KMS-11 (cell line): ENCODE measurements around the gene GRK5.

ENCODE experiments used
- H2AFZ ChIP-seq: fragments of 200-600 bp; sonication (generic); 2 replicates; pipeline ENCODE4 v1.6.1; 2016; ENCODE audit warnings: antibody characterized with exemption, mixed run types, low read depth
- H3K27ac ChIP-seq: fragments of 200-600 bp; sonication (generic); 2 replicates; pipeline ENCODE4 v1.6.1; 2016; ENCODE audit warnings: mild to moderate bottlenecking, mixed run types
- H3K27me3 ChIP-seq: fragments of 200-600 bp; sonication (generic); 2 replicates; pipeline ENCODE4 v1.6.1; 2017; ENCODE audit warnings: mild to moderate bottlenecking, low read depth, mixed run types, moderate library complexity; ENCODE audit not compliant: insufficient read depth
- H3K36me3 ChIP-seq: fragments of 200-600 bp; sonication (generic); 2 replicates; pipeline ENCODE4 v1.6.1; 2017; ENCODE audit warnings: mild to moderate bottlenecking, mixed run types; ENCODE audit not compliant: insufficient read depth
- H3K4me1 ChIP-seq: fragments of 200-600 bp; sonication (generic); 2 replicates; pipeline ENCODE4 v1.6.1; 2016; ENCODE audit warnings: mild to moderate bottlenecking, low read depth, mixed run types; ENCODE audit not compliant: poor library complexity, severe bottlenecking
- H3K4me2 ChIP-seq: fragments of 200-600 bp; sonication (generic); 2 replicates; pipeline ENCODE4 v1.7.0; 2016; ENCODE audit warnings: mild to moderate bottlenecking, mixed run types
- H3K4me3 ChIP-seq: fragments of 200-600 bp; sonication (generic); IDR thresholded peaks from 2 replicates; pipeline ENCODE4 v1.6.1; 2017; ENCODE audit warnings: low read depth, low read length, mixed read lengths; ENCODE audit not compliant: insufficient read depth
- H3K79me2 ChIP-seq: fragments of 200-600 bp; sonication (generic); 2 replicates; pipeline ENCODE4 v1.6.1; 2016; ENCODE audit warnings: low read depth, mixed run types; ENCODE audit not compliant: insufficient read depth
- H3K9ac ChIP-seq: fragments of 200-600 bp; sonication (generic); 2 replicates; pipeline ENCODE4 v1.6.1; 2016; ENCODE audit warnings: mild to moderate bottlenecking, mixed run types
- H4K20me1 ChIP-seq: fragments of 200-600 bp; sonication (generic); 2 replicates; pipeline ENCODE4 v1.6.1; 2016; ENCODE audit warnings: mild to moderate bottlenecking, mixed run types; ENCODE audit not compliant: insufficient read depth
- TF ChIP-seq, protein P1 (sequence below): fragments of 200-600 bp; sonication (generic); conservative IDR thresholded peaks from 2 replicates; pipeline ENCODE4 v1.6.1; 2017; ENCODE audit warnings: low read depth, mild to moderate bottlenecking, antibody characterized with exemption, low read length, moderate library complexity, mixed read lengths

GRK5 gene

DNA sequence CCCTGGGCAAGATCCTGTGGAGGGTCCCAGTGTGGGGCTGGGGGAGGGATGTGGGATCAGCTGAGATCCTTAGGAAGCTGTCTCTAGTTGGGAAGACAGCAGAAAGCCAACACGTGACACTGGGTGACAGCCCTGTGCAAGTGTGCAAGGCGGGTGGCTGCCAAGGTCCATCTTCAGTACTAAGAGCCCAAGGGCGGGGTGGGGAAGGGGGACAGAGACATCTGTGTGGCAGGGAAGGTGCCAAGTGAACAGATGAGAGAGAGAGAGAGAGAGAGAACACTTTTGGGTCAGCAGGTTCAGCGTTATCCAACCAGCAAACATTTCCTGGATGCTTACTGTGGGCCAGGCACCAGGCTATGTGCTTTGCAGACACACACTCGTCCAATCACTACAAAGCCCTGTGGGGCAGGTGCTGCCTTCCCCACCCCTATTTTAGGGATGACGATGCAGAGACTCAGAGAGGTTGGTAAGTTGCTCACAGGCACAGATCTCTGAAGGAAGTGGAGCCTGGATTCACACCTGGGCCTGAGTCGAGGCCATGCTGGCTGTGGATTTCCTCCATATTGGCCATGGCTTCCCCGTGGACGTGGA lies 135.7 kb downstream of the GRK5 start:
- H3K27ac ChIP-seq: no peak overlapping the region
- H3K4me3 ChIP-seq: no peak overlapping the region
- H4K20me1 ChIP-seq: no peaks in the 10 kb centered on the region
- H3K9ac ChIP-seq: no peak overlapping the region
- H3K36me3 ChIP-seq: no peaks in the 10 kb centered on the region
- H3K4me1 ChIP-seq: no peaks in the 10 kb centered on the region
- H3K79me2 ChIP-seq: no peaks in the 10 kb centered on the region
- no peaks in the 10 kb centered on the region for H3K27me3 ChIP-seq
- TF ChIP-seq, protein P1, sequence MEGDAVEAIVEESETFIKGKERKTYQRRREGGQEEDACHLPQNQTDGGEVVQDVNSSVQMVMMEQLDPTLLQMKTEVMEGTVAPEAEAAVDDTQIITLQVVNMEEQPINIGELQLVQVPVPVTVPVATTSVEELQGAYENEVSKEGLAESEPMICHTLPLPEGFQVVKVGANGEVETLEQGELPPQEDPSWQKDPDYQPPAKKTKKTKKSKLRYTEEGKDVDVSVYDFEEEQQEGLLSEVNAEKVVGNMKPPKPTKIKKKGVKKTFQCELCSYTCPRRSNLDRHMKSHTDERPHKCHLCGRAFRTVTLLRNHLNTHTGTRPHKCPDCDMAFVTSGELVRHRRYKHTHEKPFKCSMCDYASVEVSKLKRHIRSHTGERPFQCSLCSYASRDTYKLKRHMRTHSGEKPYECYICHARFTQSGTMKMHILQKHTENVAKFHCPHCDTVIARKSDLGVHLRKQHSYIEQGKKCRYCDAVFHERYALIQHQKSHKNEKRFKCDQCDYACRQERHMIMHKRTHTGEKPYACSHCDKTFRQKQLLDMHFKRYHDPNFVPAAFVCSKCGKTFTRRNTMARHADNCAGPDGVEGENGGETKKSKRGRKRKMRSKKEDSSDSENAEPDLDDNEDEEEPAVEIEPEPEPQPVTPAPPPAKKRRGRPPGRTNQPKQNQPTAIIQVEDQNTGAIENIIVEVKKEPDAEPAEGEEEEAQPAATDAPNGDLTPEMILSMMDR: no peak
- H2AFZ ChIP-seq: no peak overlapping the region
- no peak overlapping the region for H3K4me2 ChIP-seq

DNA sequence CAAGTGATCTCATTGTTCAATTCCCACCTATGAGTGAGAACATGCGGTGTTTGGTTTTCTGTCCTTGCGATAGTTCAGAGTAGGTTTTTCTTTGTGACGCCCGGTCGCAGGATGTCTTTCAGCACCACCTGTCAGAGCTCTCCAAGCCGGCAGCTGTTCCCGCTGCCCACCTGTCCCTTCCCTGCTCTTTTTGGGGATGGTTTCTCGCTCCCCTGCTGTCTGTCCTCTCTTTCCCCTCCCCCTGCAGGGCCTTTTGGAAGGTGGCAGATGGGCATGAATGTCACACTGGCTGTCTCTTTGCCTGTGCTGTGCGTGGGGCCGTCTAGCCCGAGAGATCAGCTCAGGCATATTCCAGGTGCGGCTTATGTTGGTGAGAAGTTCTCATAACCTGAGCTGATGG lies 137.0 kb downstream of the GRK5 start:
- H3K79me2 ChIP-seq: no peaks in the 10 kb centered on the region
- TF ChIP-seq, protein P1: no peak
- H3K4me1 ChIP-seq: no peaks in the 10 kb centered on the region
- no peaks in the 10 kb centered on the region for H3K36me3 ChIP-seq
- no peak overlapping the region for H3K4me2 ChIP-seq
- H3K27ac ChIP-seq: no peak overlapping the region
- no peaks in the 10 kb centered on the region for H4K20me1 ChIP-seq
- no peaks in the 10 kb centered on the region for H3K27me3 ChIP-seq
- no peak overlapping the region for H2AFZ ChIP-seq
- H3K4me3 ChIP-seq: no peak overlapping the region
- H3K9ac ChIP-seq: no peak overlapping the region

DNA sequence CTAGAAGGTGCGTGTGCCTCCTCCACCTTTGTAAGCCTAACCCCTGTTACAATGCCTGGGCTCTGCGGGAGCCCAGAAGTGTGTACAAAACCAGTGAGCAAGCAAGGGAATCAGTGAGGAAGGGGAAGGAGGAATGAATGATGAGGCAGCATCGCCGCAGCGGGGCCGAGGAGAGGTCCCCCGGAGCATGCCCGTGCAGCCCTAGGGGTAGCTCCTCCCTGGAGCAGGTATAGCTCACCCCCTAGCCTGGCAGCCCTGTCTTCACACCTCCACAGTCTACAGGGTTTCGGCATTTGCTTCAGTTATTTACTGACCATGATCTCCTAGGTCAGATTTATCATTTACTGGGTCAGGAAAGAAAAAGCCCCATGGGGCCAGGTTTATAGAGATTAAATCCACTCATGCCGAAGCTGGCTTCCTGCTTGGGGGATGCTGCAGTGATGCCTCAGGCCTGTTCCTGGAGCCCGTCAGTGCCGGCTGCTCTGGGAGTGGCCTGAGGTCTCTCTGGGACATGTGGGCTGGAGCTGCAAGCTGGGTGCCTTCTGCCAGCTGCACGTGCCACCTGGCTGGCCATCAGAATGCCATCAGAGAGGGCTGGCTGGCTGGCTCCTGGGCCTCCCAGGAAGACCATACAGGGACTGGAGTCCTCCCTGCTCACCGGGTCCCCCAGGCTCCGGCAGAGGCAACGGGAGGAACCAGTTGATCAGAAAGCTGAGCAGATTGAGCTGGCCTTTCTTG lies 138.9 kb downstream of the GRK5 start:
- TF ChIP-seq, protein P1: no peak
- no peak overlapping the region for H3K9ac ChIP-seq
- no peak overlapping the region for H2AFZ ChIP-seq
- no peak overlapping the region for H3K4me3 ChIP-seq
- no peak overlapping the region for H3K4me2 ChIP-seq
- no peaks in the 10 kb centered on the region for H3K79me2 ChIP-seq
- no peaks in the 10 kb centered on the region for H3K36me3 ChIP-seq
- no peaks in the 10 kb centered on the region for H3K4me1 ChIP-seq
- H3K27ac ChIP-seq: no peak overlapping the region
- no peaks in the 10 kb centered on the region for H3K27me3 ChIP-seq
- no peaks in the 10 kb centered on the region for H4K20me1 ChIP-seq

DNA sequence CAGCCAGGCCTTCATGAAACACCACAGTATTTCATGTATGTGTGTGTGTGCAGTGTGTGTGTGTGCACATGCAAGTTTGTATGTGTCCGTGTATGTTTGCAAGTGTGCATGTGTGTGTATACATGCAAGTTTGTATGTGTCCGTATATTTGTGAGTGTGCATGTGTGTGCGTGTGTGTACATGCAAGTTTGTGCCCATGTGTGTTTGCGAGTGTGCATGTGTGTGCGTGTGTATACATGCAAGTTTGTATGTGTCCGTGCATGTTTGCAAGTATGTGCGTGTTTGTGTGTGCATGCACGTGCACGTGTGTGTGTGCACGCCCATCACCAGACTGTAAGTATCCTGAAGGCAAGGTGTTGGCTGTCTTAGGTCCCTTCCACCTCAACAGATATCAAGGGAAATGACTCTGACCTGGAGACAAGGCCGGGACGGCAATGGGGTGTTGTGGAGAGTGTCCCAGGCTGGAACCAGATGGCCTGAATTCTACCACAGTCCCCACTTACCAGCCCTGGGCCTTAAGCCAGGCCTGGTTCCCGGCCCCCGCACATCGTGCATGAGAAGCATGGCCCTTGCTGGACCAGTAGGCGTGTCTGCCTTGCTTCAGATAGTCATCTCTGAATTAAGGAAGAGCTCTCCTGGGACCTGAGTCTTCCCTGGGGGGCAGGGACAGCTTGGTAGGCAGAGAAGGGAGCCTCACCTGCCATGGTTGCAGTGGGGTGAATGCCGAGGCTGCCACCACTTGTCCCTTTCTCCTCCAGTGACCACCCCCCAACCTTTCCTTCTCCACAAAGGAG lies 140.0 kb downstream of the GRK5 start:
- no peak overlapping the region for H3K4me3 ChIP-seq
- no peak overlapping the region for H3K4me2 ChIP-seq
- no peak overlapping the region for H2AFZ ChIP-seq
- H3K36me3 ChIP-seq: no peaks in the 10 kb centered on the region
- H4K20me1 ChIP-seq: no peaks in the 10 kb centered on the region
- H3K27me3 ChIP-seq: no peaks in the 10 kb centered on the region
- H3K4me1 ChIP-seq: no peaks in the 10 kb centered on the region
- no peak overlapping the region for H3K9ac ChIP-seq
- TF ChIP-seq, protein P1: no peak
- no peaks in the 10 kb centered on the region for H3K79me2 ChIP-seq
- no peak overlapping the region for H3K27ac ChIP-seq
